OCI-LY1 (cell line): ENCODE data around the gene COBL.

ENCODE experiments used
- H2AFZ ChIP-seq: fragments of 200-600 bp; sonication (generic), shearing (Covaris generic); 2 replicates; pipeline ENCODE4 v1.6.0; 2014; ENCODE audit warnings: antibody characterized with exemption, mild to moderate bottlenecking, low read length
- H3F3A ChIP-seq: fragments of 200-600 bp; sonication (generic), shearing (Covaris generic); 2 replicates; pipeline ENCODE4 v1.6.0; 2014; ENCODE audit warnings: mild to moderate bottlenecking, antibody characterized with exemption, low read length, moderate library complexity; ENCODE audit not compliant: insufficient read depth
- H3K27ac ChIP-seq: fragments of 200-600 bp; sonication (generic); 2 replicates; pipeline ENCODE4 v1.5.1; 2014; ENCODE audit warnings: low read length, mixed run types, mild to moderate bottlenecking, low read depth; ENCODE audit not compliant: poor library complexity, severe bottlenecking
- H3K27me3 ChIP-seq: fragments of 200-600 bp; sonication (generic); 2 replicates; pipeline ENCODE4 v1.6.0; 2014; ENCODE audit warnings: antibody characterized with exemption, mild to moderate bottlenecking, low read length, moderate library complexity; ENCODE audit not compliant: insufficient read depth
- H3K36me3 ChIP-seq: fragments of 200-600 bp; sonication (generic); 2 replicates; pipeline ENCODE4 v1.6.1; 2014; ENCODE audit warnings: mild to moderate bottlenecking, antibody characterized with exemption, low read length, moderate library complexity, mixed read lengths; ENCODE audit not compliant: insufficient read depth
- H3K4me1 ChIP-seq: fragments of 200-600 bp; sonication (generic); 2 replicates; pipeline ENCODE4 v1.5.1; 2014; ENCODE audit warnings: mild to moderate bottlenecking, low read length, moderate library complexity; ENCODE audit not compliant: insufficient read depth, severe bottlenecking
- H3K4me2 ChIP-seq: fragments of 200-600 bp; sonication (generic), shearing (Covaris generic); 2 replicates; pipeline ENCODE4 v1.6.1; 2014; ENCODE audit warnings: low read length
- H3K4me3 ChIP-seq: fragments of 200-600 bp; sonication (generic); 2 replicates; pipeline ENCODE4 v1.5.1; 2014; ENCODE audit warnings: low read length, low read depth, mild to moderate bottlenecking, mixed read lengths; ENCODE audit not compliant: poor library complexity, severe bottlenecking
- H3K79me2 ChIP-seq: fragments of 200-600 bp; shearing (Covaris generic); 2 replicates; pipeline ENCODE4 v1.6.1; 2016; ENCODE audit warnings: mixed run types, low read length, mixed read lengths; ENCODE audit not compliant: insufficient read depth
- H3K9ac ChIP-seq: fragments of 200-600 bp; sonication (generic), shearing (Covaris generic); 2 replicates; pipeline ENCODE4 v1.6.1; 2014; ENCODE audit warnings: mild to moderate bottlenecking, low read length, mixed read lengths
- H3K9me2 ChIP-seq: fragments of 200-600 bp; sonication (generic), shearing (Covaris generic); 2 replicates; pipeline ENCODE4 v1.6.1; 2014; ENCODE audit warnings: low read depth, mild to moderate bottlenecking, low read length, mixed read lengths
- H3K9me3 ChIP-seq: fragments of 200-600 bp; shearing (Covaris generic); 2 replicates; pipeline ENCODE4 v1.6.1; 2014; ENCODE audit warnings: low read length, mixed read lengths
- H4K20me1 ChIP-seq: fragments of 200-600 bp; sonication (generic), shearing (Covaris generic); 2 replicates; pipeline ENCODE4 v1.6.0; 2016; ENCODE audit warnings: mild to moderate bottlenecking, low read length; ENCODE audit not compliant: insufficient read depth
- EZH2 ChIP-seq: fragments of 200-600 bp; sonication (generic), shearing (Covaris generic); IDR thresholded peaks from 2 replicates; pipeline ENCODE4 v1.8.0; 2017; ENCODE audit warnings: borderline replicate concordance, mixed run types, mild to moderate bottlenecking, antibody characterized with exemption, low read length, moderate library complexity, mixed read lengths
- TF ChIP-seq, protein P1 (sequence below): fragments of 200-600 bp; sonication (generic), shearing (Covaris generic); IDR thresholded peaks from 2 replicates; pipeline ENCODE4 v1.5.1; 2017; ENCODE audit warnings: mild to moderate bottlenecking, antibody characterized with exemption, low read length, moderate library complexity, mixed read lengths

COBL gene

DNA sequence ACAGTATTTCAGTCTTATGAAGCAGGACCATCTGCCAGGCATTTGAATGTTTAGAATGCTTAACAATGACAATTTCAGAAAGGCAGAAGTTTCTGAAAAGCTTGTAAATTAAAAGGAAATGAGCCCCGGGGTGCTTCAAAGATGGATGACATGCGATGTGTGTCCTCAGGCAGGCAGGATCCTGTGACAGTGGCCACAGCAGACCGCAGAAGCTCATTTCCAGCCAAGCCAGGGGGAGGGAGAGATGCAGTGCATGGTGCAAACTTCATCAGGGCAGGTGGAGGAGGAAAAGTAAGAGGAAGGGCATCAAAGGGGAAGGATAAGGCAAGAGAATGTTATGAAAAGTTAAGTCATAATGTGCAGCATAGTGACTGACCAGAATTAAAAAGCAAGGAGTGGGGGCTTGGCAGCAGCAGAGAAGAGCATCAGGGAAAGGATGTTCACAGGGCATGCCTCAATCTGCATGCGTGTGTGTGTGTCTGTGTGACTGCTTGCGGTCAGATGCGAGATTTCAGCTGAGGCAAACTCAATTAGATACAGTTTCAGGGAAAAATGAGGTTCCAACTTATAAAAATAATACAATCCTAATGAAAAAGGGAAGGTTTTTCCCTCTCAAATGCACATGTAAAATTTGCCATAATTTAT is 173.7 kb downstream of the COBL start:
- TF ChIP-seq, protein P1, sequence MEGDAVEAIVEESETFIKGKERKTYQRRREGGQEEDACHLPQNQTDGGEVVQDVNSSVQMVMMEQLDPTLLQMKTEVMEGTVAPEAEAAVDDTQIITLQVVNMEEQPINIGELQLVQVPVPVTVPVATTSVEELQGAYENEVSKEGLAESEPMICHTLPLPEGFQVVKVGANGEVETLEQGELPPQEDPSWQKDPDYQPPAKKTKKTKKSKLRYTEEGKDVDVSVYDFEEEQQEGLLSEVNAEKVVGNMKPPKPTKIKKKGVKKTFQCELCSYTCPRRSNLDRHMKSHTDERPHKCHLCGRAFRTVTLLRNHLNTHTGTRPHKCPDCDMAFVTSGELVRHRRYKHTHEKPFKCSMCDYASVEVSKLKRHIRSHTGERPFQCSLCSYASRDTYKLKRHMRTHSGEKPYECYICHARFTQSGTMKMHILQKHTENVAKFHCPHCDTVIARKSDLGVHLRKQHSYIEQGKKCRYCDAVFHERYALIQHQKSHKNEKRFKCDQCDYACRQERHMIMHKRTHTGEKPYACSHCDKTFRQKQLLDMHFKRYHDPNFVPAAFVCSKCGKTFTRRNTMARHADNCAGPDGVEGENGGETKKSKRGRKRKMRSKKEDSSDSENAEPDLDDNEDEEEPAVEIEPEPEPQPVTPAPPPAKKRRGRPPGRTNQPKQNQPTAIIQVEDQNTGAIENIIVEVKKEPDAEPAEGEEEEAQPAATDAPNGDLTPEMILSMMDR, result no peak
- TF ChIP-seq EZH2, result no peak
- H3K27ac ChIP-seq, result no peak overlapping the region
- no peaks in the 10 kb centered on the region for H3K9me2 ChIP-seq
- no peaks in the 10 kb centered on the region for H4K20me1 ChIP-seq
- H3K27me3 ChIP-seq, result peaks cover 8% of the 10 kb centered on the region; the same call in 1 of the 2 replicates
- no peaks in the 10 kb centered on the region for H3K9me3 ChIP-seq
- no peaks in the 10 kb centered on the region for H3F3A ChIP-seq
- no peaks in the 10 kb centered on the region for H3K36me3 ChIP-seq
- no peak overlapping the region for H2AFZ ChIP-seq
- H3K4me2 ChIP-seq, result no peak overlapping the region
- no peaks in the 10 kb centered on the region for H3K79me2 ChIP-seq
- H3K9ac ChIP-seq, result no peak overlapping the region
- H3K4me1 ChIP-seq, result no peaks in the 10 kb centered on the region
- H3K4me3 ChIP-seq, result no peak overlapping the region

DNA sequence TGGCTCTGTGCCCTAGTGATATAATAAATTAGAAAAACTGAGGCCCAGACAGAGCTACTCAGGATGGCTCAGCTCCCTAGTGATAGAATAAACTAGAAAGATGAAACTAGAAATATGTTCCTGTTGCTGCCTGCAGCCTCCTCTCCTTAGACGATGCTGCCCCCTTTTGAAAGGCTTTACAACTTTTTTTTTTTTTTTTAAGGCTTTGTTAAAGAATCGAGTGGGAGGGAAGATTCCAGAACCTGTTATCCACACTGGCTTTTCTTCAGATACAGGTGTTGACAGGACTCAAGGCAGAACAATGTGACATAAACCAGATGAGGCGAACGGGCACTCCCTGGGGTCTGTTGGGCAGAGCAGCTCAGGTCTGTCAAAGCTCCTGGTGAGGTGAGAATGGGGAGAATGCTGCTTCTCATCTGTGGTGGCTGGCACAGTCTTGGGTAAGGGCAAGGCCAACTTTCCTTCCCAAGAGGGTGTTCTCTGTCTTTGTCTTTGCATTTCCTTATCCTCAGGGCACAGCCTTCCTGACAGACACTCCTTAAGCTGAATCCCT is 175.1 kb downstream of the COBL start:
- no peak for TF ChIP-seq EZH2
- TF ChIP-seq, protein P1, result peak; percentile 58

DNA sequence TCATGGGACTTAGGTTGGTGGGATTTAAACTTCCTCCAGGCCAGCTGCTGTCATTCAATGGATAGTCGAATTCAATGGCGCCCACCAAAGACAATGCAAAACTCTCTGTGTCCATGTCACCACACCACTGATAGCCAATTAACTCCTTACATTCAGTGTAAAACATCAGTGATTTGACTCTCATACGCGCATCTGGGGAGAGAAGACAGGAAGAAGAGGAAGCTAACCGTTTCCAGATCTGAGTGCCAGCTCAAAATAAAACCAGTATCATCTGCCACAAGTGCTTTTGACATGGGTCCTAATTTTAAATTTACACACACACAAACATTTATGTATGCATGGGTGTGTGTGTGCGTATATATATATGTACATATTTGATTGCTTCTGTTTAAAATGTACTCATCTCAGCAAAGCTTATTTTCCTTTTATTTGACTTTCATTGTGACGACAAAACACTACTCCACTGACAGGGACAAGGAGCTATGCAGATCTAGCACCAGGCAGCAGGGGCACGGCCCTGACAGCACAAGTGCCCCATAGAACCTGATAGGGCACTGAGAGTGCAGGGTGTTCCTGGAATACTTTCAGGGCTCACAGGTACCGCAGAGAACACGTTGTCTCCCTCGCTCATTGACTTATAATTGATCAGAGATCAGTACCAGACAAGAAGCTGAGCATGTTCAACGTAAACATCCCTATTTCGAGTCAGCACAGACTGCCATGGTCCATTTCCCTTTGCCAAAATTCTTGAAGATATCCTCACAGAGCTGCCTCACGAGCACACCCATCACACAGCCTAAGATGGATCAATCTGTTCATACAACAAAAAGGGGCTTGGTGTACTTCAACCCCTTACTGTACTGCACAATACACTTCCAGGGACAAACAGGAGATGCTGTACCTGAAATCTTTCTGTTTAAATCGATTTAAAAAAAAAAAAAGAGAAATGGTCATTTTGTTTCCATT is 176.1 kb downstream of the COBL start:
- Histone ChIP-seq H3K9me3 (no peaks in the 10 kb centered on the region), H3K4me2 (no peak overlapping the region), H3K27me3 (no peaks in the 10 kb centered on the region), H3K9ac (no peak overlapping the region), H3K27ac (no peak overlapping the region), H4K20me1 (no peaks in the 10 kb centered on the region), H3K4me1 (no peaks in the 10 kb centered on the region), H3K36me3 (no peaks in the 10 kb centered on the region), H3K4me3 (no peak overlapping the region), H2AFZ (no peak overlapping the region), H3F3A (no peaks in the 10 kb centered on the region), H3K9me2 (no peaks in the 10 kb centered on the region), H3K79me2 (no peaks in the 10 kb centered on the region)
- TF ChIP-seq, protein P1, result no peak
- TF ChIP-seq EZH2, result no peak

More for the DNA sequence above, 175.1 kb downstream of the COBL start:
- H3K9me3 ChIP-seq, result no peaks in the 10 kb centered on the region
- no peaks in the 10 kb centered on the region for H4K20me1 ChIP-seq
- no peaks in the 10 kb centered on the region for H3K79me2 ChIP-seq
- H3K4me2 ChIP-seq, result no peak overlapping the region
- H3K9me2 ChIP-seq, result no peaks in the 10 kb centered on the region
- no peaks in the 10 kb centered on the region for H3K36me3 ChIP-seq
- no peak overlapping the region for H3K4me3 ChIP-seq
- H2AFZ ChIP-seq, result no peak overlapping the region
- H3K27me3 ChIP-seq, result peaks cover 3% of the 10 kb centered on the region; the same call in 1 of the 2 replicates
- no peaks in the 10 kb centered on the region for H3F3A ChIP-seq
- H3K27ac ChIP-seq, result no peak overlapping the region
- no peaks in the 10 kb centered on the region for H3K4me1 ChIP-seq
- H3K9ac ChIP-seq, result no peak overlapping the region
